Calu3 (cell line): Measurements from ENCODE around the gene CCDC146. TPM values are rescaled to one million over a fixed set of nuclear protein-coding genes. Genes with fewer than 3 reads are reported as not detected.
A peak's percentile ranks its signal among the peaks of the same experiment; 100 is the strongest.
"Not testable (repeated sequence)": the region's sequence is repeated elsewhere in the genome, so short reads cannot be mapped to it uniquely, and the experiment has no call there.

Experiments
- Bru-seq: library from RNA; stranded (reverse); fragments of 400-500 nt; gene quantifications from one replicate; lab custom pipeline; 2021; lab: Mats Ljungman, UMichigan
- BruChase-seq, 2 experiments: library from RNA; stranded (reverse); fragments of 400-500 nt; gene quantifications; one replicate each; lab custom pipeline; 2021; lab: Mats Ljungman, UMichigan
- BruUV-seq: library from RNA; stranded (reverse); fragments of 400-500 nt; replicated peaks from 2 replicates; lab custom pipeline; 2021; lab: Mats Ljungman, UMichigan
- CTCF ChIA-PET: fragments of 300-600 bp; sonication (Branson Sonifier 250); formaldehyde crosslinking; loops from one replicate; lab custom pipeline; 2022; ENCODE audit warnings: antibody characterized with exemption; lab: Charles Lee
- DNase-seq: peaks from one replicate; pipeline ENCODE4 v3.0.0; 2022
- H3K27ac Mint-ChIP-seq: one replicate; pipeline ENCODE4 v1.8.0; 2022; ENCODE audit warnings: mixed read lengths; ENCODE audit not compliant: unreplicated experiment
- H3K27me3 Mint-ChIP-seq: one replicate; pipeline ENCODE4 v1.8.0; 2022; ENCODE audit warnings: mixed read lengths; ENCODE audit not compliant: unreplicated experiment
- H3K36me3 Mint-ChIP-seq: one replicate; pipeline ENCODE4 v1.8.0; 2022; ENCODE audit warnings: mild to moderate bottlenecking, moderate library complexity, mixed read lengths; ENCODE audit not compliant: insufficient read depth, unreplicated experiment
- H3K4me1 Mint-ChIP-seq: one replicate; pipeline ENCODE4 v1.8.0; 2022; ENCODE audit warnings: mild to moderate bottlenecking, low read depth, mixed read lengths; ENCODE audit not compliant: unreplicated experiment
- H3K4me3 Mint-ChIP-seq: one replicate; pipeline ENCODE4 v1.8.0; 2022; ENCODE audit warnings: mild to moderate bottlenecking, low read depth, moderate library complexity, mixed read lengths; ENCODE audit not compliant: unreplicated experiment
- H3K9me3 Mint-ChIP-seq: one replicate; pipeline ENCODE4 v1.8.0; 2022; ENCODE audit warnings: low read depth, mixed read lengths; ENCODE audit not compliant: unreplicated experiment
- intact Hi-C: fragments of 100-400 bp; cut with micrococcal nuclease; formaldehyde crosslinking; loops from one replicate; pipeline ENCODE4 v1.10.0; 2022; ENCODE audit not compliant: unreplicated experiment
- long read RNA-seq: library from polyadenylated mRNA; stranded (forward); transcript quantifications from one replicate; pipeline ENCODE4 v2.0.0, GENCODE V29; 2022
- total RNA-seq: library from RNA; stranded (reverse); gene quantifications from 2 replicates; pipeline ENCODE4 v1.2.3, GENCODE V29; 2022

Gene CCDC146, protein sequence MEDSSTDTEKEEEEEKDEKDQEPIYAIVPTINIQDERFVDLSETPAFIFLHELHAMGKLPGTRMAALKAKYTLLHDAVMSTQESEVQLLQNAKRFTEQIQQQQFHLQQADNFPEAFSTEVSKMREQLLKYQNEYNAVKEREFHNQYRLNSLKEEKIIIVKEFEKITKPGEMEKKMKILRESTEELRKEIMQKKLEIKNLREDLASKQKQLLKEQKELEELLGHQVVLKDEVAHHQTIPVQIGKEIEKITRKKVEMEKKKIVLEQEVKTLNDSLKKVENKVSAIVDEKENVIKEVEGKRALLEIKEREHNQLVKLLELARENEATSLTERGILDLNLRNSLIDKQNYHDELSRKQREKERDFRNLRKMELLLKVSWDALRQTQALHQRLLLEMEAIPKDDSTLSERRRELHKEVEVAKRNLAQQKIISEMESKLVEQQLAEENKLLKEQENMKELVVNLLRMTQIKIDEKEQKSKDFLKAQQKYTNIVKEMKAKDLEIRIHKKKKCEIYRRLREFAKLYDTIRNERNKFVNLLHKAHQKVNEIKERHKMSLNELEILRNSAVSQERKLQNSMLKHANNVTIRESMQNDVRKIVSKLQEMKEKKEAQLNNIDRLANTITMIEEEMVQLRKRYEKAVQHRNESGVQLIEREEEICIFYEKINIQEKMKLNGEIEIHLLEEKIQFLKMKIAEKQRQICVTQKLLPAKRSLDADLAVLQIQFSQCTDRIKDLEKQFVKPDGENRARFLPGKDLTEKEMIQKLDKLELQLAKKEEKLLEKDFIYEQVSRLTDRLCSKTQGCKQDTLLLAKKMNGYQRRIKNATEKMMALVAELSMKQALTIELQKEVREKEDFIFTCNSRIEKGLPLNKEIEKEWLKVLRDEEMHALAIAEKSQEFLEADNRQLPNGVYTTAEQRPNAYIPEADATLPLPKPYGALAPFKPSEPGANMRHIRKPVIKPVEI
- total RNA-seq (4.8 and 8.8 TPM in 2 replicates), Bru-seq, nascent RNA (percentile 52 among the genes with signal in this experiment), BruChase-seq, experiment 1, labeled RNA remaining after a 6-hour chase (percentile 55 among the genes with signal in this experiment), BruChase-seq, experiment 2, labeled RNA remaining after a 2-hour chase (percentile 64 among the genes with signal in this experiment)
- long read RNA-seq, partial matches to known transcripts, result 0 of 1 reads
- long read RNA-seq, other reads (novel, unspliced or antisense), result 1 of 1 reads

- intact Hi-C loops, result loop anchor here (5.0 kb wide), 1 partner anchor 210 kb away; no protein-coding TSS in a partner anchor
- peaks cover 16% of the 10 kb centered on the region for H3K36me3 Mint-ChIP-seq
- not testable (repeated sequence) for H3K9me3 Mint-ChIP-seq, BruUV-seq, H3K4me1 Mint-ChIP-seq, H3K27me3 Mint-ChIP-seq
- H3K27ac Mint-ChIP-seq, result peak within 1 kb of the TSS; percentile 95
- DNase-seq, result peak; percentile 91
- peak within 1 kb of the TSS; percentile 77 for H3K4me3 Mint-ChIP-seq
- CTCF ChIA-PET, result interaction anchor here (1.0 to 1.4 kb wide), 3 partner anchors 125 to 210 kb away, joined by 3 to 11 read pairs (median 5); no protein-coding TSS in a partner anchor
These were observed at the start of gene CCDC146 for GRCh38 chr7:77121860-77122681. Gene CCDC146 (plus strand): TSS chr7:77122615. CDS start chr7:77167669, 45,054 bp downstream.

DNA sequence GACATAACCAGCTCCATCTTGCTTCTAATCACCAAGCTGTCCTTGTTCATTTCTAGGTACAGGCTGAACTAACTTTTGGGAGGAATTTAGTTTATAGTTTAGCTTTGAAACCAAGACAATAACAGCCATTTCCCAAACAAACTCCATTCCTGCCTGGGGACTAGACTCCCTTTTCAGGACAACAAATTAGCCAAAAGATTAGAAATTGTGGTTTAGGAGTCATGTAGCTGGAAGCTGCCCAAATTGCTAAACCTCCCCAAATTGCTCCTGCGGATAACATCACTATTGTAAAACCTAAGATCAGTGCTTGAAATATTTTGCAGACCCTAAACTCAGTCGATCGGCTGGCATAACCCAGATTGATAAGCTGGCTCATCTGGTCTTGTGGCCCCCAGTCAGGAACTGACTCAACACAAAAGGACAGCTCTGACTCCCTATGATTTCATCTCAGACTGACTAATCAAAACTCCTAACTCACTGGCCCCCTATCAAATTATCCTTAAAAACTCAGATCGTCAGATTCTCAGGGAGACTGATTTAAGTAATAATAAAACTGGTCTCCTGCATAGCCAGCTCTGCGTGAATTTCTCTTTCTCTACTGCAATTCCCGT lies 47.5 kb upstream of the CCDC146 start:
- BruUV-seq, H3K27me3 Mint-ChIP-seq, H3K4me1 Mint-ChIP-seq, H3K9me3 Mint-ChIP-seq, DNase-seq, H3K27ac Mint-ChIP-seq, CTCF ChIA-PET, H3K36me3 Mint-ChIP-seq, intact Hi-C loops, H3K4me3 Mint-ChIP-seq: not testable (repeated sequence)

DNA sequence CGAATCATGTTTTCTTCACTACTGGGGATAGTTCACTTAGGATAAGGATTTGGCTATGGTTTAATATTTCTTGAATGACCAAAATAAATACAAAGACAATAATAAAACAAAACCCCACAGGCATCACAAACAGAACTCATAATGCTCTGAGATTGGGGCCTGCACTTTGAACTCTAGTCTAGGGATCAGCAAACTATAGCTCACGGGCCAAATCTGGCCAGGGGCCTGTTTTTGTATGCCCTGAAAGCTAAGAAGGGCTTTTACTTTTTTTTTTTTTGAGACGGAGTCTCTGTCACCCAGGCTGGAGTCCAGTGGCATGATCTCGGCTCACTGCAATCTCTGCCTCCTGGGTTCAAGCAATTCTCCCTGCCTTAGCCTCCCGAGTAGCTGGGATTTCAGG lies 45.4 kb upstream of the CCDC146 start:
- H3K27ac Mint-ChIP-seq, intact Hi-C loops, H3K4me3 Mint-ChIP-seq, H3K27me3 Mint-ChIP-seq, H3K9me3 Mint-ChIP-seq, DNase-seq, H3K4me1 Mint-ChIP-seq, H3K36me3 Mint-ChIP-seq, CTCF ChIA-PET, BruUV-seq: not testable (repeated sequence)

DNA sequence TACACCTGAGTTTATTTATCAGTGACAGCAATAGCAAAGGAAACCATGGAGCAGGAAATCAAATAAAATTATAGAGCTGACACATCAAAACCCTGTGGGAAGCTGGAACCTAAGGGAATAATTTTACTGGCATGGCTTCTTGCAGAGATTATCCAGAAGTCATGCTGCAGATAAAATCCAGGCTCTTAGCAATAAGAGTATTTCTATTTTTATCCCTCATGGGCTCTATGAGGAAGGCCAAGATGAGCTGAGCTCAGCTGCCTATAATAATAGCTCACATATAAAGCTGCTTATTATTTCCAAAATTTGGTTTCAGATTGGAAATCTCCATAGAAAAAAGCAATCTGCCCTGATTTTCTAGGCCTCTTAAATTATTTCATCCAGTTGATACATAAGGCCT lies 43.3 kb upstream of the CCDC146 start:
- H3K9me3 Mint-ChIP-seq, CTCF ChIA-PET, DNase-seq, H3K4me3 Mint-ChIP-seq, intact Hi-C loops, H3K4me1 Mint-ChIP-seq, H3K27ac Mint-ChIP-seq, BruUV-seq, H3K36me3 Mint-ChIP-seq, H3K27me3 Mint-ChIP-seq: not testable (repeated sequence)

GRCh38 chr7:77079624-77080023 lies 42.8 kb upstream of the CCDC146 start:
- BruUV-seq, H3K27ac Mint-ChIP-seq, H3K4me1 Mint-ChIP-seq, H3K9me3 Mint-ChIP-seq, H3K36me3 Mint-ChIP-seq, H3K4me3 Mint-ChIP-seq, CTCF ChIA-PET, H3K27me3 Mint-ChIP-seq, intact Hi-C loops, DNase-seq: not testable (repeated sequence)

DNA sequence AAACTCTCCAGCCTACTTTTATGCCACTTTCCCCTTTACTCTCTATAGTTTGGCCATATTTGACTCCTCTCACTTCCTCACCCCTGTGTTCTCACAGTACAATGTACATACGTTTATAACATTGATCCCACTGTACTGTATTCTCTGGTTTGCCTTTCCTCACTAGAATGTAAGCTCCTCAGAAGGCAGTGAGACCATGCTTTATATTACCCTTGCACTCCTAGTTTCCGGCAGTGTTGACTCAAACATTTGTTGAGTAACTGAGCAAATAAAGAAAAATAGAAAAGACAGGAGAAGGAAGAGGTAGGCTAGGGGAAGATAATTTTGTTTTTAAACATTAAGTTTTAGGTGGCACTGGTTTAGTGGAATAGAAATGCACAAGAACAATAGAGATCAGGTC lies 42.2 kb upstream of the CCDC146 start:
- H3K4me3 Mint-ChIP-seq, BruUV-seq, CTCF ChIA-PET, H3K36me3 Mint-ChIP-seq, H3K4me1 Mint-ChIP-seq, H3K27me3 Mint-ChIP-seq, H3K9me3 Mint-ChIP-seq, intact Hi-C loops, H3K27ac Mint-ChIP-seq, DNase-seq: not testable (repeated sequence)

- H3K4me3 Mint-ChIP-seq, H3K36me3 Mint-ChIP-seq, H3K27ac Mint-ChIP-seq, H3K4me1 Mint-ChIP-seq, BruUV-seq, intact Hi-C loops, CTCF ChIA-PET, DNase-seq, H3K27me3 Mint-ChIP-seq, H3K9me3 Mint-ChIP-seq: not testable (repeated sequence)
These were observed 40.2 kb upstream of the CCDC146 start for GRCh38 chr7:77082192-77082591.

DNA sequence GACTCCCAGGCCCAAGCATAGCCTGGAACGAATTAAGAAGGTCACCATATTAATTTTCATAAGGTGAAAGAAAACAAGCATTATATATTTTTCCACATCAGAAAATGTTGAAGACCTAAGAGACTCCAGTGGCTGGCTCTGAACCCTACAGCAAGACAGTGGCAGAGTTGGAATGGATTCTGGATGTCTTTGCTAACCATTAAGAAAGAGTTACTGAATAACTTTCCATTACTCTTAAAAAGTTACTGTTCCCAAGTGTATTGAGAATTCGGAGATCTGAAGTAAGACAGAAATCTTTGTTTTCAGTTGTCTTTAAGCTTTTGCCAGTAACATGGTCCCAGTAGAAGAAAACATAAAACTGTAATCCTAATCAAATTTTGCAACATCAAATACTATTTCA lies 30.1 kb upstream of the CCDC146 start:
- H3K4me1 Mint-ChIP-seq, CTCF ChIA-PET, DNase-seq, H3K9me3 Mint-ChIP-seq, intact Hi-C loops, H3K4me3 Mint-ChIP-seq, H3K27me3 Mint-ChIP-seq, H3K27ac Mint-ChIP-seq, BruUV-seq: not testable (repeated sequence)
- peaks cover 11% of the 10 kb centered on the region for H3K36me3 Mint-ChIP-seq
